ENCODE measurements around the gene SNTG2. TPM values are rescaled to one million over a fixed set of nuclear protein-coding genes. Genes with fewer than 3 reads are reported as not detected.
A peak's percentile ranks its signal among the peaks of the same experiment; 100 is the strongest.

Gene SNTG2
- not detected in 2 replicates for total RNA-seq (2014; rRNA removed; shearing (Covaris generic))
- not detected in 2 replicates for polyA plus RNA-seq (2015; cell fraction: cytosol; rRNA removed)
- polyA plus RNA-seq (2015; cell fraction: nucleus; rRNA removed) = not detected in 2 replicates

GRCh38 chr2:950080-950966 is at the start of gene SNTG2:
TSS of gene SNTG2 (plus strand) at chr2:950849. CDS start at chr2:950997, 148 bp downstream.
- DNase-seq (ENCODE audit: low read depth) = no peak

DNA sequence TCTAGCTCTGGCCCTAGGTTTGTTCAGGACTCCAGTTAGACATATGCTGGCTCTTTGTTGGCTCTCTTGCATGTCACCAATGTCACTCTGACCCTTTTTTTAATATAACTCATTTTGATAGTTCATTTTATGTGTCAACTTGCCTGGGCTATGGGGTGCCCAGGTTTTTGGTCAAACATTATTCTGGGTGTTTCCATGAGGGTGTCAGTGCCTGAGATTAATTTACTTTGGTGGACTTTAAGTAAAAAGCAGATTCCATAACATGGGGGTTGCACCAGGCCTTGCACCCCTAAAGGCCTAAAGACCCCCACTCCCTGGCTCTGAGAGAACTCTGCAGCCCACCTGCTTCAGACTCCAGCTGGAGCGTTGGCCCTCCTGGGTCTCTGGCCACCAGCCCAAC is 48.1 kb upstream of the SNTG2 start:
- no peak for DNase-seq (ENCODE audit: low read depth)

DNA sequence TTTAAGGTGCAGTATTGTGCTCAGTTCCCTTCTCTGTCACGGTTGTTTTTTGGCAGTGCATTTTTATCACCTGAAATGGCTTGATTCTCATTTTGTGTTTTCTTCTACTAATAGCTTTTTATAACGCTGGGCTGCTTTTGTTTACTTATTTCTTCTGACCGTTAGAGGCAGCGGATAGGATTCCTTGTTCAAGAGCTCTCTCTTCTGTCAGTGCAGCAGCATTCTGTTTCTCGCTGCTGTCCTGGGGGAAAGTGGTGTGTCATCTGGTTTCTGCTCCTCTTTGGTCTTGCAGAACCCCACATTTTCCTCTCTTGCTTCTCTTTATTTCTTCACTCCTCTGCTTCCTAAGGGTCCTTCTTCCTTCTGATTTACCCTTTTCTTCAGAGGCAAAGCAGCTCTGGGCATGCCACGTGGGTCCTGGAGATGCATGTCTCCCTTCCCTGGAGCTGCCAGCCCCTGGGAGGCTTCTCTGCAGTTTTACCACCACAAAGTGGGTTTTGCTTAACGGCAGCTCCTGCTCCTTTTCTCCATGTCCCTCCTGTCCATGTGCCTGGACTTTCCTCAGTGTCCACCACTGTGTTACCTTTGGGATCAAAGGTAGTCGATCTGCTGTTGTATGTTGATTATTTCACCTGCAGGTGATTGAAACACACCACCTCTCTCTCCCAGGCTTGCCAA is 47.3 kb upstream of the SNTG2 start:
- no peak for DNase-seq (ENCODE audit: low read depth)

DNA sequence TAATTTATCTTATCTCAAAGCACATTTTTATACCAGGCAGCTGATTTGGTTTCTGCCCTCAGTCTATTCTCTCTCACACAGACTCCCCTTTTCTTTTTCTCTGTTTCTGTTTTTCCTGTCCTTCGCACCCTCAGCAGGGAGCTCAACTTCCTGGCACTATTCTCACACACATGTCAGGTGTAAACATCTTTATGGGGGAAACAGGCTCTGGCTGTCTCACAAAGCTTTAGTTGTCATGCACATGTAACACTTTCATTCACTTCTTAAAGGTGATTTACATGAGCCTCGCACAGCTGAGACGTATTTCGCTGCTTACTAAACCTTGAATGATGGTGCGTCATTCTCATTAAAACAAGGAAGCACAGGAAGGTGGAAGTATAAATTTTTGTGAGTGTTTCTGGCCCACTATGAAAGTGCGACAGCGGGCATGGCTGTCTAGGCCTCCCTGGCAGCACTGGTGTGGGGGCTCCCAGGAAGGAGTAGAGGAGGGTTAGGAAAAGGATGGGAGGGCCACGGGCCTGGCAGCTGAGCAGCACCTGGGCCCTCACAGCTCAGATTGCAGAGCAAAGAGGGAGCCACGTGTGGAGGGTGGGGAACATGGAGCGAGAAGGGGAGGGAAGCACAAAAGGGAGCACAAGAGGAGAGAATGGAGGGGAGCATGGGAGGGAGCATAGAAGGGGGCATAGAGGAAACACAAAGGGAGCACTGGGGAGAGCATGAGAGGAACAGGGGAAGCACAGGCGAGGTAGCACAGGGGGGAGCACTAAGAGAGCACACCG is 46.2 kb upstream of the SNTG2 start:
- DNase-seq (ENCODE audit: low read depth) = no peak

- DNase-seq (ENCODE audit: low read depth) = no peak
Measured at GRCh38 chr2:905091-905832, 45.4 kb upstream of the SNTG2 start.

- DNase-seq (ENCODE audit: low read depth) = no peak
Measured at GRCh38 chr2:905833-906140, 44.9 kb upstream of the SNTG2 start.

DNA sequence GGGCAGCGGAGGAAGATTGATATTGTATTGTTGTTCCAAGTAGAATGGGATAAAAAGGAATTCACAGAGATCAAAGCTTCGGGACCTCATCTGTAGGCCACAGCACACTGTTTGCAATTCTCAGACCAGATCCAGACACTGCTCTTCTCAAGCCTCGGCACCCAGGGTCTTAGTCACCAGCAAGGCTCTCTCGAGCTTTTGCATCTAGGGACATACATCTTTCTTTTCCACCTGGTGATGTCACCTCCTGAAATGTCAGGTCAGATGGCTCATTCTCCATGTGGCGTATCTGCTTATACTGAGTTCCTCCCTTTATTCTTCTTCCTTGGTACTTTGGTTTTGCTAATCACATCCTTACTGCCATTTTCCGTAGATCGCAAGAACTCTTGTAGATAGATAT is 42.9 kb upstream of the SNTG2 start:
- no peak for DNase-seq (ENCODE audit: low read depth)

- no peak for DNase-seq (ENCODE audit: low read depth)
Measured at GRCh38 chr2:908568-908967, 42.1 kb upstream of the SNTG2 start.

- peak; percentile 39 for DNase-seq (ENCODE audit: low read depth)
Measured at GRCh38 chr2:909764-910379, 40.8 kb upstream of the SNTG2 start.

DNA sequence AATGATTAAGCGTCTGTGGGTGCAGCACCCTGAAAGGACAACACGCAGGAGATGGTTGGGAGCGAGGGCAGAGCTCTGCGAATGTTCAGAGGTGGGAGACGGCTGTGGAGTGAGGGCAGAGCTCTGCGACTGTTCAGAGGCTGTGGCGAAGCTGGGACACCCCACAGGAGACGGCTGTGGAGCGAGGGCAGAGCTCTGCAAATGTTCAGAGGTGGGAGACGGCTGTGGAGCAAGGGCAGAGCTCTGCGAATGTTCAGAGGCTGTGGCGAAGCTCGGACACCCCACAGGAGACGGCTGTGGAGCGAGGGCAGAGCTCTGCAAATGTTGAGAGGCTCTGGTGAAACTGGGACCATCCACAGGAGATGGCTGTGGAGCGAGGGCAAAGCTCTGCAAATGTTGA is 40.0 kb upstream of the SNTG2 start:
- no peak for DNase-seq (ENCODE audit: low read depth)

GRCh38 chr2:915979-916378 is 34.7 kb upstream of the SNTG2 start:
- no peak for DNase-seq (ENCODE audit: low read depth)

DNA sequence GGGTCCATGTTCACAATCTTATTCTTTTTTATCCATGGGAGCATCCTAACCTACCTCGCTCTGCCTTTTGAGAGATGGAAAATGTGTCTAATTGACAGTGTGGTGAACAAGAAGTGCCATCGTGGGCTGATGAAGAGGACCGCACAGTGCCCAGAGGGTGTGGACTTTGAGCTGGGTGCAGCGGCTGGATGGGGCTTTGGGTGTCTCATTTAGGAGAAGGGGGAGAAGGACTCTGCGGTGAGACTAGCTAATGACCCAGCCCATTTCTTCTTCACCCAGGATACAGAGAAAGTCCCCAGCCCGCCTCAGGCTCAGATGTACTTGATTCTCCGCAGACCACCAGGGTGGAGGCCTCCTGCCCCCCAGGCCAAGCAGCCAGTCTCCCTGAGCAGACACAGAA is 33.7 kb upstream of the SNTG2 start:
- DNase-seq (ENCODE audit: low read depth) = no peak

DNA sequence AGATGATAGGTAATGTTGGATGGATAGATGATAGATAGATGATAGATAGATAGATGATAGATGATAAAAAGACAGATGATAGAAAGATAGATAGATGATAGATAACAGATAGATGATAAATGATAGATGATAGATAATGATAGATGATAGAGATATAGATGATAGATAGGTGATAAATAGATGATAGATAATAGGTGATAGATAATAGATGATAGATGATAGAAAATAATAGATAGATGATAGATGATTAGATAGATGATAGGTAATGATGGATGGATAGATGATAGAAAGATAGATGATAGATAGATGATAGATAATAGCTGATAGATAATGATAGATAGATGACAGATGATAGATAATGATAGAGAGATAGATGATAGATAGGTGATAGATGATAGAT is 31.0 kb upstream of the SNTG2 start:
- DNase-seq (ENCODE audit: low read depth) = no peak

DNA sequence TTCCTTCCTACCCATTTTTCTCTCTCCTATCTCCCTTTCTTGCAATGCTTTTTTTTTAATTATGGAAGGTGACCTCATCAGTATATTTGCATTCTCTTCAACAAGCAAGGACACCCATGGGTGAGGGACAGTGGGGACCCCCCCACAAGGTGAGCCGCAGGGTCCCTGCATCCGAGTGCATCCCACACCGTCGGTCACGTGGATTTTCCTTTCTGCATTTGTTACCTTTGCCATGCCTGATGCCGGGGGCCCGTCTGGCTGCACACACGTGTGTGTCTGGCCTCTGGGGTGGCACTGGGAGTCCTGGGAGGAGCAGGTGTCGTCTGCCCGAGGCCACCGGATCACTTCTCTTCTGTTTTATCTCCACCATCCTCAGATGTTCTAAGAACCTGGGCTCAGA is 30.1 kb upstream of the SNTG2 start:
- DNase-seq (ENCODE audit: low read depth) = no peak

DNA sequence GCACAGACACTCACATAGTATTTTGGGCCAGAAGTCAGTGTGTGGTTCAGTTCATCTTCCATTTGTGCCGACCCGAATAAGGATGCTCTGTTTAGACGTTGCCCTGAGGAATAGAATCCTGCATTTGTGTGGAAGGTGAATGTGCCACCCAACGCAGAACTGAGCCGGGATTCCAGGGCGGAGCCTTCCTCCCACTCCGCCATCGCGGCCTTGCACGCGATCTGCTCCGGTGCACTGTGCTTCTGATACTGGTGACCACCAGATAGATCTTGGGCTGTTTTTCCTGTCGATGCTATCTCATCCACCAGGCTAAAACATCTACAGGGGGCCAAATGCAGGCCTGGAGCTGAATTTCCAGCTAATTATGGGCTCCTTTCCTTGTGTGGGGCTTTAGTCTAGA is 29.6 kb upstream of the SNTG2 start:
- DNase-seq (ENCODE audit: low read depth) = no peak

DNA sequence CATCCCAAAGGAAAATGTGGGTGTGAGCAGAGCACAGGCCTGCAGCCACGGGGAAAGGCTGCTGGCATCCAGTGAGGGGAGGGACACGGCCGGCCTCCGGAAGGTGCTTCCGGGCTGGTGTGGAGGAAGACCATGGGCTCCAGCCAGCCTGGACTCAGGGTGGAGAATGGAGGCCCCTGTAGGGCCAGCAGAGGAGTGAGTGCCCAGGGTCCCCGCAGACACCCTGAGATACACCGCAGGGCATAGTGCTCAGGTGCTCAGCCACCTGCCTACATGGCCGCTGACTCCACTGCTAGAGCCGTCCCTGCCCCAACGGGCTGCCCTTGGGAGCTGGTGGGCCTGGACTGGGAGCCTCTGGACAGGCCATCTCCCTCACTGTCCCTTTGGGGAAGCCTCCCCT is 28.5 kb upstream of the SNTG2 start:
- DNase-seq (ENCODE audit: low read depth) = no peak

GRCh38 chr2:923832-924601 is 26.6 kb upstream of the SNTG2 start:
- DNase-seq (ENCODE audit: low read depth) = no peak

DNA sequence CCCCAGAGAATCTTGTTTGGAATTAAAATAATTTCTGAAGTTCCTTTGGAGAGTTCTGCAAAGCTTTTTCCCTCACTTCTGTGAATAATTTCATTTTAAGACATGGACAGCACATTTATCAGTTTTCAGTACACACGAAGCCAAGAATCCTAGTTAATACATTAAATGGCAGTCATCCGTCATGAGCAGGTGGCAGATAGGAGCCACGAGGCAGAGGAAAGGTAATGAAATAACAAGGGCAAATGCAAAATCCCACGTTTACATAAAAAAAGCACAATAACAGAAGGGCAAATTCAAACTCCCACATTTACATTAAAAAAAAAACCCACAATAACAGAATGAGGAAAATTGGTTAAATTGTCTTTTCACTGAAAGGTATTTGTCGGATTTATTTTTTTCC is 25.9 kb upstream of the SNTG2 start:
- DNase-seq (ENCODE audit: low read depth) = no peak

- DNase-seq (ENCODE audit: low read depth) = no peak
Measured at GRCh38 chr2:925309-925708, 25.3 kb upstream of the SNTG2 start.

- DNase-seq (ENCODE audit: low read depth) = no peak
Measured at GRCh38 chr2:925711-926110, 24.9 kb upstream of the SNTG2 start.

Data from HT1080 (cell line).